IMR-90 (cell line): ENCODE results near the gene BCL11A. TPM values are rescaled to one million over a fixed set of nuclear protein-coding genes. Genes with fewer than 3 reads are reported as not detected.

Experiments used
- ATAC-seq: fragments of 200-7000 bp; cut with Tn5 transposase; 2 replicates; pipeline ENCODE4 v1.9.1; 2020; ENCODE audit warnings: low read depth, mild to moderate bottlenecking, moderate library complexity
- BruUV-seq: library from RNA; stranded (reverse); fragments of 400-500 nt; replicated peaks from 2 replicates; lab custom pipeline; 2021; lab: Mats Ljungman, UMichigan
- CTCF ChIA-PET: fragments of 300-600 bp; formaldehyde crosslinking; extraction: SDS; loops from one replicate; lab custom pipeline; 2021; ENCODE audit warnings: antibody characterized with exemption; lab: Yijun Ruan, JAX
- POLR2A ChIA-PET: fragments of 300-600 bp; sonication (Branson Sonifier 250); formaldehyde crosslinking; loops from one replicate; lab custom pipeline; 2022; ENCODE audit warnings: antibody characterized with exemption; ENCODE audit not compliant: unreplicated experiment; lab: Charles Lee
- DNase-seq: peaks from one replicate; pipeline ENCODE4 v3.0.0; 2013
- H2AFZ ChIP-seq: replicated peaks from 2 replicates; pipeline ENCODE3; 2013; ENCODE audit warnings: low read length, mild to moderate bottlenecking; ENCODE audit not compliant: poor library complexity
- H2AK5ac ChIP-seq: 2 replicates; pipeline ENCODE4 v1.6.1; 2013; ENCODE audit warnings: low read depth, low read length, inconsistent platforms
- H2AK9ac ChIP-seq: replicated peaks from 2 replicates; pipeline ENCODE3; 2013; ENCODE audit warnings: mild to moderate bottlenecking, low read depth, low read length, moderate library complexity; ENCODE audit not compliant: poor library complexity
- H2BK120ac ChIP-seq: 2 replicates; pipeline ENCODE4 v1.6.1; 2013; ENCODE audit warnings: low read depth, low read length, inconsistent platforms
- H2BK15ac ChIP-seq: 3 replicates; pipeline ENCODE4 v1.6.1; 2013; ENCODE audit warnings: low read depth, low read length, inconsistent platforms
- H2BK20ac ChIP-seq: 2 replicates; pipeline ENCODE4 v1.6.1; 2013; ENCODE audit warnings: low read depth, mild to moderate bottlenecking, inconsistent platforms, low read length, moderate library complexity
- H2BK5ac ChIP-seq: 2 replicates; pipeline ENCODE4 v1.6.1; 2013; ENCODE audit warnings: mild to moderate bottlenecking, low read depth, low read length, inconsistent platforms; ENCODE audit not compliant: poor library complexity, severe bottlenecking
- H3K14ac ChIP-seq: replicated peaks from 2 replicates; pipeline ENCODE4 v1.6.1; 2013; ENCODE audit warnings: low read depth, low read length, inconsistent platforms
- H3K18ac ChIP-seq: 2 replicates; pipeline ENCODE4 v1.6.1; 2013; ENCODE audit warnings: low read depth, low read length, control low read depth
- H3K23ac ChIP-seq: 2 replicates; pipeline ENCODE4 v1.6.1; 2013; ENCODE audit warnings: low read depth, low read length, inconsistent platforms
- H3K27ac ChIP-seq: 2 replicates; pipeline ENCODE4 v1.5.1; 2013; ENCODE audit warnings: mild to moderate bottlenecking, control low read depth, low read length; ENCODE audit not compliant: insufficient read depth
- H3K27me3 ChIP-seq: 2 replicates; pipeline ENCODE4 v1.6.1; 2013; ENCODE audit warnings: low read length; ENCODE audit not compliant: control insufficient read depth, insufficient read depth
- H3K36me3 ChIP-seq: 2 replicates; pipeline ENCODE4 v1.6.1; 2013; ENCODE audit warnings: low read length, mixed read lengths; ENCODE audit not compliant: control insufficient read depth, insufficient read depth
- H3K4ac ChIP-seq: 2 replicates; pipeline ENCODE4 v1.6.1; 2013; ENCODE audit warnings: low read depth, low read length, inconsistent platforms
- H3K4me1 ChIP-seq: 2 replicates; pipeline ENCODE4 v1.6.1; 2013; ENCODE audit warnings: low read length, mixed read lengths; ENCODE audit not compliant: control insufficient read depth, insufficient read depth
- H3K4me2 ChIP-seq: 2 replicates; pipeline ENCODE4 v1.6.1; 2013; ENCODE audit warnings: low read depth, mild to moderate bottlenecking, control low read depth, low read length, moderate library complexity
- H3K4me3 ChIP-seq: 2 replicates; pipeline ENCODE4 v1.5.1; 2013; ENCODE audit warnings: low read depth, mild to moderate bottlenecking, control low read depth, low read length, moderate library complexity; ENCODE audit not compliant: insufficient read depth
- H3K56ac ChIP-seq: 2 replicates; pipeline ENCODE4 v1.6.1; 2013; ENCODE audit warnings: low read length, inconsistent platforms; ENCODE audit not compliant: insufficient read depth; ENCODE audit errors: extremely low read depth
- H3K79me1 ChIP-seq, 2 experiments: 2 replicates each; pipeline ENCODE4 v1.6.1; 2013; ENCODE audit warnings: low read length in 2 of 2, inconsistent platforms in 1 of 2, low read depth in 1 of 2
- H3K9ac ChIP-seq: 2 replicates; pipeline ENCODE4 v1.6.1; 2013; ENCODE audit warnings: low read depth, low read length, control low read depth
- H3K9me1 ChIP-seq: 2 replicates; pipeline ENCODE4 v1.6.1; 2013; ENCODE audit warnings: low read length, inconsistent platforms; ENCODE audit not compliant: insufficient read depth
- H3K9me3 ChIP-seq: 2 replicates; pipeline ENCODE4 v1.6.1; 2013; ENCODE audit warnings: low read length; ENCODE audit not compliant: control insufficient read depth, insufficient read depth
- H4K20me1 ChIP-seq: 2 replicates; pipeline ENCODE4 v1.6.1; 2013; ENCODE audit warnings: low read length, inconsistent platforms; ENCODE audit not compliant: insufficient read depth
- H4K5ac ChIP-seq: 2 replicates; pipeline ENCODE4 v1.6.1; 2013; ENCODE audit warnings: mild to moderate bottlenecking, low read depth, low read length, control low read depth
- H4K8ac ChIP-seq, 2 experiments: 2 replicates each; pipeline ENCODE4 v1.6.1; 2013; ENCODE audit warnings: low read depth in 2 of 2, low read length in 2 of 2, control low read depth in 1 of 2, inconsistent platforms in 1 of 2
- H4K91ac ChIP-seq: 2 replicates; pipeline ENCODE4 v1.6.1; 2013; ENCODE audit warnings: low read depth, low read length, inconsistent platforms; ENCODE audit not compliant: insufficient read depth
- CHD1 ChIP-seq: IDR thresholded peaks from 2 replicates; pipeline ENCODE4 v1.6.1; 2012; ENCODE audit warnings: low read depth, low read length, improper control_type of control experiment
- ELK1 ChIP-seq: fragments of 150-350 bp; IDR thresholded peaks from 2 replicates; pipeline ENCODE4 v1.6.1; 2016; ENCODE audit warnings: low read depth, mild to moderate bottlenecking, low read length, moderate library complexity, borderline replicate concordance
- POLR2A ChIP-seq: IDR thresholded peaks from 2 replicates; pipeline ENCODE4 v1.6.1; 2012; ENCODE audit warnings: mild to moderate bottlenecking, low read depth, low read length
- RAD21 ChIP-seq: IDR thresholded peaks from 2 replicates; pipeline ENCODE4 v1.6.1; 2012; ENCODE audit warnings: low read length, improper control_type of control experiment
- SMC3 ChIP-seq: fragments of 150-350 bp; IDR thresholded peaks from 2 replicates; pipeline ENCODE4 v1.6.1; 2016; ENCODE audit warnings: low read depth, mild to moderate bottlenecking, antibody characterized with exemption, low read length, moderate library complexity
- WGBS, 2 experiments: methylation state at CpG; one replicate each; pipeline versions ENCODE4 v1.1.5 to v1.1.7; 2013; ENCODE audit warnings: missing lambda C conversion rate in 2 of 2; ENCODE audit not compliant: insufficient read length in 1 of 2; ENCODE audit errors: extremely low coverage in 2 of 2; 5-methylcytosine and 5-hydroxymethylcytosine counted together
- dilution Hi-C: fragments of 300-500 bp; cut with HindIII; formaldehyde crosslinking; loops from one replicate; pipeline ENCODE4 v1.14.3; 2018; ENCODE audit warnings: low sequenced_read_pairs; ENCODE audit not compliant: unreplicated experiment
- in situ Hi-C: fragments of 300-500 bp; cut with MboI; formaldehyde crosslinking; loops from 3 replicates; pipeline ENCODE4 v1.14.3; 2019; ENCODE audit warnings: low sequenced_read_pairs, inconsistent platforms, mixed read lengths
- intact Hi-C: fragments of 100-400 bp; cut with micrococcal nuclease; formaldehyde crosslinking; loops from 2 replicates; pipeline ENCODE4 v1.10.0; 2022
- polyA plus RNA-seq, 3 experiments: library from polyadenylated mRNA; depleted of rRNA; stranded (reverse); fragments of >200 nt; gene quantifications; 2 replicates each; pipeline ENCODE4 v1.2.3, GENCODE V29; 2012; ENCODE audit warnings: low replicate concordance in 1 of 3
- total RNA-seq: library from RNA; depleted of rRNA; stranded (reverse); fragments of >200 nt; gene quantifications from 2 replicates; pipeline ENCODE4 v1.2.3, GENCODE V29; 2012

BCL11A gene
- total and polyA plus RNA-seq, 2 of the 4 experiments (the other 2 are of a cell fraction) = 1.0 to 1.1 TPM

- Histone ChIP-seq H3K4me3 (no peak overlapping the region), H4K20me1 (no peaks in the 10 kb centered on the region), H3K4me2 (no peak overlapping the region), H2BK20ac (no peak overlapping the region), H4K8ac (no peak overlapping the region), H4K91ac (no peak overlapping the region), H3K9me1 (no peaks in the 10 kb centered on the region), H2BK120ac (no peak overlapping the region), H3K27ac (no peak overlapping the region), H3K79me1 (no peaks in the 10 kb centered on the region), H2BK15ac (no peak overlapping the region), H3K4me1 (no peaks in the 10 kb centered on the region), H3K9me3 (no peaks in the 10 kb centered on the region), H4K5ac (no peak overlapping the region), H3K27me3 (no peaks in the 10 kb centered on the region; the same call in 1 of the 2 replicates), H3K18ac (no peak overlapping the region), H2BK5ac (no peak overlapping the region), H3K56ac (no peak overlapping the region), H2AK9ac (no peak overlapping the region), H3K36me3 (no peaks in the 10 kb centered on the region), H3K4ac (no peak overlapping the region), H2AK5ac (no peak overlapping the region), H2AFZ (no peak overlapping the region), H3K14ac (no peak overlapping the region), H3K23ac (no peak overlapping the region), H3K9ac (no peak overlapping the region)
- no CpG with 5 or more reads among the region's 1 CpG for WGBS, 2 experiments
- no peak for TF ChIP-seq CHD1
- TF ChIP-seq ELK1 = no peak
- no peak for TF ChIP-seq SMC3
- TF ChIP-seq POLR2A = no peak
- TF ChIP-seq RAD21 = no peak
- dilution Hi-C loops (no loop called here), in situ Hi-C loops (no loop called here), intact Hi-C loops (no loop called here)
- ChIA-PET POLR2A (no interaction called here), CTCF (no interaction called here)
- ATAC-seq (no peak), DNase-seq (no peak)
- no TSS peak for BruUV-seq
Observed at GRCh38 chr2:60450488-60450887, 103.0 kb downstream of the BCL11A start.
